Chondrocyte (in vitro differentiated cells): ENCODE results near the gene TRAK2. TPM values are rescaled to one million over a fixed set of nuclear protein-coding genes. Genes with fewer than 3 reads are reported as not detected.

Source experiments
- DNase-seq: peaks from one replicate; pipeline ENCODE4 v3.0.0; 2021; ENCODE audit warnings: mixed read lengths, low spot score
- H3K27ac Mint-ChIP-seq: one replicate; pipeline ENCODE4 v1.8.0; 2021; ENCODE audit warnings: mild to moderate bottlenecking, moderate library complexity, mixed read lengths; ENCODE audit not compliant: unreplicated experiment
- H3K27me3 Mint-ChIP-seq: 2 replicates; pipeline ENCODE4 v1.8.0; 2021; ENCODE audit warnings: low read depth, mixed read lengths
- H3K36me3 Mint-ChIP-seq: 2 replicates; pipeline ENCODE4 v1.8.0; 2021; ENCODE audit warnings: low read depth, mixed read lengths
- H3K4me1 Mint-ChIP-seq: 2 replicates; pipeline ENCODE4 v1.8.0; 2021; ENCODE audit warnings: low read depth, mild to moderate bottlenecking, mixed read lengths
- H3K4me3 Mint-ChIP-seq: one replicate; pipeline ENCODE4 v1.8.0; 2021; ENCODE audit warnings: mild to moderate bottlenecking, moderate library complexity, mixed read lengths; ENCODE audit not compliant: unreplicated experiment
- H3K9me3 Mint-ChIP-seq: 2 replicates; pipeline ENCODE4 v1.8.0; 2021; ENCODE audit warnings: low read depth, mixed read lengths
- total RNA-seq: library from RNA; stranded (reverse); gene quantifications from 3 replicates; pipeline ENCODE4 v1.2.1, GENCODE V29; 2021
- TF ChIP-seq, protein P1 (sequence below): fragments of 200-600 bp; sonication (generic); IDR thresholded peaks from 2 replicates; pipeline ENCODE4 v1.5.0; 2021; ENCODE audit warnings: antibody characterized with exemption, mild to moderate bottlenecking, moderate library complexity

Gene TRAK2
- total RNA-seq, 1 donor from 2014 or later = 48.4 TPM

DNA sequence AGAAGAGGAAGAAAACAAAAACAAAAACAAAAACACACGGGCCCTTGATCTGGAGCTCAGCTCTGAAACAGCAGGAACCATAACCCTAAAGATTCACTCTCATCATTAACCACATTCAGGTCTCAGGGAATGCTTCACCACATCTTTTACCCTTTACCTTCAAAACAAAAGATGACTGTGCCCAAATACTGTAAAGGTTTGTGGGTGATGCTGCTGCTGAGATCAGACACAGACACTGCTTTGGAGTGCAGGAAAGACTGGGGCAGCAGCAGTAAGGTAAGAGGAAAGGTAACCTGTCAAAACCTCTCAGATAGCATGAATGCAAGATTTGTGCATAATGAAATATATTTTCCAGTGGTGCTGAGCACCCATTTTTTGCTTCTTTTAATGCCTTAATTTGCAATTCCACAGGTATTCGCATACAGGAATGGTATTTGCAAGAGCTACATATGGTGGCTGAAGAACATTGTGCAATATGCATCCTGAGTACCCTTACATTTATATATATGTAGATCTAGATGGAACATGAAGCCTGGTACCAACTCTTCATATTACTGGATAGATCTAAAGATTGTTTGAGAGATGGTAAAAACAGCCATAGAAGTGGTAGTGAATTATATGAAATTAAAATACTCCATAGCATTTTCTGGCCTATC lies 90.1 kb downstream of the TRAK2 start:
- Mint-ChIP-seq H3K27ac (no peak overlapping the region), H3K27me3 (no peaks in the 10 kb centered on the region), H3K4me3 (no peak overlapping the region), H3K36me3 (peaks cover 28% of the 10 kb centered on the region), H3K9me3 (peaks cover 5% of the 10 kb centered on the region), H3K4me1 (peaks cover 21% of the 10 kb centered on the region)
- DNase-seq = no peak
- TF ChIP-seq, protein P1, sequence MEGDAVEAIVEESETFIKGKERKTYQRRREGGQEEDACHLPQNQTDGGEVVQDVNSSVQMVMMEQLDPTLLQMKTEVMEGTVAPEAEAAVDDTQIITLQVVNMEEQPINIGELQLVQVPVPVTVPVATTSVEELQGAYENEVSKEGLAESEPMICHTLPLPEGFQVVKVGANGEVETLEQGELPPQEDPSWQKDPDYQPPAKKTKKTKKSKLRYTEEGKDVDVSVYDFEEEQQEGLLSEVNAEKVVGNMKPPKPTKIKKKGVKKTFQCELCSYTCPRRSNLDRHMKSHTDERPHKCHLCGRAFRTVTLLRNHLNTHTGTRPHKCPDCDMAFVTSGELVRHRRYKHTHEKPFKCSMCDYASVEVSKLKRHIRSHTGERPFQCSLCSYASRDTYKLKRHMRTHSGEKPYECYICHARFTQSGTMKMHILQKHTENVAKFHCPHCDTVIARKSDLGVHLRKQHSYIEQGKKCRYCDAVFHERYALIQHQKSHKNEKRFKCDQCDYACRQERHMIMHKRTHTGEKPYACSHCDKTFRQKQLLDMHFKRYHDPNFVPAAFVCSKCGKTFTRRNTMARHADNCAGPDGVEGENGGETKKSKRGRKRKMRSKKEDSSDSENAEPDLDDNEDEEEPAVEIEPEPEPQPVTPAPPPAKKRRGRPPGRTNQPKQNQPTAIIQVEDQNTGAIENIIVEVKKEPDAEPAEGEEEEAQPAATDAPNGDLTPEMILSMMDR = no peak

DNA sequence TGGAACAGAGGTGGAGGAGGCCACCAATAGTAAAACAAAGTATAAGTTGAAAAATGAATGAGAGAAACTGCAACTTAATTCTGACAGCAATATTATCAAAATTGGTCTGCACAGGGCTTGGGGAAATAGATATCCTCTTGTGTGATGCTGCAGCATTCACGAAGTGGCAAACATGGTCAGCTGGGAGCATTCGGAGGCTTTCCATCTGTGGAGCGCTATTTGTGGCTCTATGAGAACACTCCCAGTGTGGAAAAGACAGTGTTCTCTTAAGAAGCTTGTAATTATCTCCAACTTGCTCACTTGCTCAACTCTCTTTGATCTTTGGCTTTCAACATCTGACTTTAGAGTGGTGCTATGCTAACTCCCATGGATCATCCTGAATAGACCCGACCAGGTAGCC lies 91.0 kb downstream of the TRAK2 start:
- peaks cover 16% of the 10 kb centered on the region for H3K4me1 Mint-ChIP-seq

DNA sequence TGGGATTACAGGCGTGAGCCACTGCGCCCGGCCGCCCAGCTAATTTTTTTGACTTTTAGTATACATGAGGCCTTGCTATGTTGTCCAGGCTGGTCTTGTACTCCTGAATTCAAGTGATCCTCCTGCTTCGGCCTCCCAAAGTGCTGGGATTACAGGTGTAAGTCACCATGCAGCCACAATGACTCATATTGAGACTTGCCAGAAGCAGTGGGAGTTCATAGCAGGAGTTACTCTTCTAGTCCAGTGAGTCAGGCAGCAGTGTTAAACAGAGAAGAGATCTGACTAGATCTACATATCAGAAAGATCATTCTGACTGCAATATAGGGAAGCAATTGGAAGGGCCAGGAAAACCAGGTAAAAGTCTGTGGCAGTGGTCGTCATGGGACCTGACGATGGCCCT lies 92.6 kb downstream of the TRAK2 start:
- Mint-ChIP-seq H3K27me3 (no peaks in the 10 kb centered on the region), H3K36me3 (peaks cover 25% of the 10 kb centered on the region), H3K9me3 (peaks cover 3% of the 10 kb centered on the region), H3K4me1 (peaks cover 16% of the 10 kb centered on the region), H3K27ac (no peak overlapping the region), H3K4me3 (no peak overlapping the region)
- DNase-seq = no peak
- TF ChIP-seq, protein P1 = no peak

More for the DNA sequence above, 91.0 kb downstream of the TRAK2 start:
- no peak overlapping the region for H3K27ac Mint-ChIP-seq
- no peak overlapping the region for H3K4me3 Mint-ChIP-seq
- peaks cover 3% of the 10 kb centered on the region for H3K9me3 Mint-ChIP-seq
- DNase-seq = no peak
- TF ChIP-seq, protein P1 = no peak
- H3K27me3 Mint-ChIP-seq = no peaks in the 10 kb centered on the region
- peaks cover 28% of the 10 kb centered on the region for H3K36me3 Mint-ChIP-seq

DNA sequence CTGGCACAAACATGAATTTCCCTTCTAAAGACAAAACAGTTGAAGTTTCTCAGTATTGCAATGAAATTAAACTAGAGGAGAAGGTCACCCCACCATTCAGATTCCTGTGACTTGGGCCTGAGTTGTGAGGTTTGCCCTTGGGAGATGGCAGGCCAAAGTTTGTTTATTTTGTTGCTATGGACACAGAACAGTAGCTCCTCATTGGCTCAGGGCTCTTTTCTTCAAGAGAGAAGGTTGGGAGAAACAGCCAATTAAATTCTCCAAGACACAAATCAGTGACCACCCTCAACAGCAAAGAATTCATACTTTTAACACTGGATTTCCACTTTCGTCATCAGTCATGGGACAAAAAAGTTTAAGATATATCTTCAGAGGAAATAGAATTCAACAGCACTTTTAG lies 94.0 kb downstream of the TRAK2 start, which contains the start of gene FLACC1:
Gene FLACC1, minus strand, starts transcription at position 125 of the 400 bp plus-strand sequence. CDS start 5,941 bp downstream, outside the sequence.
- DNase-seq = no peak
- Mint-ChIP-seq H3K4me3 (no peak within 1 kb of the TSS), H3K36me3 (peaks cover 16% of the 10 kb centered on the region), H3K9me3 (peaks cover 3% of the 10 kb centered on the region), H3K27ac (peak within 1 kb of the TSS; percentile 72), H3K4me1 (peaks cover 24% of the 10 kb centered on the region), H3K27me3 (no peaks in the 10 kb centered on the region)
- TF ChIP-seq, protein P1 = no peak

DNA sequence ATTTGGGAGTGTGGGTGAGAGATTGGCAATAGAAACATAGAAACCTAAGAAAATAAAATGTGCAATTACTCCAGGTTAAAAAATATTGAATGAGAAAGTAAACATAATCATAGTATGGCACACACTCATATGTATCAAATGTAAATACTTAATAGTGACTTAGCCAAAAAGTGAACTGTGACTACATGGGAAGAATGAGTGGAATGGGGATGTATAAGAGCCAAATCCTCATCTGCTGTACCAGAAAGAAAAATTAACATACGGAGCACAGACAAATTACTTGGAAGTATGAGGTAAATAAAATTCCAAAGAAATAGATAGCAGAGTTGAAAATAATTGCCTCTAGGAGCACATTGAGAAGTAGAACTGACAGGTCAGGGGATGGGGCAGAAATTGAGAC lies 98.1 kb downstream of the TRAK2 start:
- no peak overlapping the region for H3K4me3 Mint-ChIP-seq
- no peak overlapping the region for H3K27ac Mint-ChIP-seq
- peaks cover 4% of the 10 kb centered on the region for H3K36me3 Mint-ChIP-seq
- H3K27me3 Mint-ChIP-seq = no peaks in the 10 kb centered on the region
- TF ChIP-seq, protein P1 = no peak
- DNase-seq = no peak
- H3K9me3 Mint-ChIP-seq = no peaks in the 10 kb centered on the region
- peaks cover 19% of the 10 kb centered on the region for H3K4me1 Mint-ChIP-seq
